A673 (cell line): Measurements from ENCODE around the gene ZNF653. TPM values are rescaled to one million over a fixed set of nuclear protein-coding genes. Genes with fewer than 3 reads are reported as not detected.

ENCODE experiments used
- BruUV-seq: library from RNA; stranded (reverse); fragments of 400-500 nt; replicated peaks from 2 replicates; lab custom pipeline; 2021; lab: Mats Ljungman, UMichigan
- CTCF ChIA-PET: fragments of 300-600 bp; sonication (Branson Sonifier 250); formaldehyde crosslinking; loops from one replicate; lab custom pipeline; 2022; ENCODE audit warnings: antibody characterized with exemption; lab: Charles Lee
- POLR2A ChIA-PET: fragments of 300-600 bp; sonication (Branson Sonifier 250); formaldehyde crosslinking; loops from one replicate; lab custom pipeline; 2022; ENCODE audit warnings: antibody characterized with exemption; ENCODE audit not compliant: low non-redundant PET; lab: Charles Lee
- DNase-seq: peaks from one replicate; pipeline ENCODE4 v3.0.0-alpha.2; 2015; ENCODE audit warnings: low spot score
- H3K27ac ChIP-seq: fragments of 200-600 bp; sonication (generic); 2 replicates; pipeline ENCODE4 v1.5.1; 2016; ENCODE audit warnings: mixed run types, low read depth, mild to moderate bottlenecking, mixed read lengths, antibody characterized with exemption, low read length; ENCODE audit not compliant: poor library complexity, severe bottlenecking
- H3K27me3 ChIP-seq: fragments of 200-600 bp; sonication (generic); replicated peaks from 2 replicates; pipeline ENCODE4 v1.6.1; 2017; ENCODE audit warnings: mixed run types, low read depth, mild to moderate bottlenecking, mixed read lengths, antibody characterized with exemption, low read length; ENCODE audit not compliant: insufficient read depth, poor library complexity
- H3K36me3 ChIP-seq: fragments of 200-600 bp; sonication (generic); 2 replicates; pipeline ENCODE4 v1.6.1; 2016; ENCODE audit warnings: mixed run types, mild to moderate bottlenecking, mixed read lengths, antibody characterized with exemption, low read length; ENCODE audit not compliant: insufficient read depth, poor library complexity, severe bottlenecking
- H3K4me1 ChIP-seq: fragments of 200-600 bp; sonication (generic); 2 replicates; pipeline ENCODE4 v1.6.1; 2017; ENCODE audit warnings: mixed run types, mild to moderate bottlenecking, mixed read lengths, antibody characterized with exemption, low read length; ENCODE audit not compliant: insufficient read depth, poor library complexity, severe bottlenecking
- H3K4me3 ChIP-seq: fragments of 200-600 bp; sonication (generic); 2 replicates; pipeline ENCODE4 v1.5.1; 2016; ENCODE audit warnings: low read depth, mixed run types, mild to moderate bottlenecking, mixed read lengths, low read length; ENCODE audit not compliant: poor library complexity, severe bottlenecking
- H3K9me3 ChIP-seq: fragments of 200-600 bp; sonication (generic); 2 replicates; pipeline ENCODE4 v1.6.1; 2016; ENCODE audit warnings: mixed run types, low read depth, mild to moderate bottlenecking, mixed read lengths, antibody characterized with exemption, low read length; ENCODE audit not compliant: poor library complexity, severe bottlenecking
- CTCF ChIP-seq: fragments of 300-800, 200-600 bp; sonication (generic); conservative IDR thresholded peaks from 2 replicates; pipeline ENCODE4 v1.5.1; 2017; ENCODE audit warnings: low read depth, mild to moderate bottlenecking, antibody characterized with exemption, low read length, moderate library complexity, mixed read lengths
- EZH2 ChIP-seq: fragments of 200-600 bp; sonication (generic); IDR thresholded peaks from 2 replicates; pipeline ENCODE4 v1.6.1; 2017; ENCODE audit warnings: borderline replicate concordance, low read depth, mild to moderate bottlenecking, mixed read lengths, antibody characterized with exemption, low read length; ENCODE audit not compliant: poor library complexity, severe bottlenecking
- intact Hi-C: fragments of 100-400 bp; cut with micrococcal nuclease; formaldehyde crosslinking; loops from one replicate; pipeline ENCODE4 v1.10.0; 2022; ENCODE audit not compliant: unreplicated experiment
- total RNA-seq: library from RNA; stranded (reverse); gene quantifications from 2 replicates; pipeline ENCODE4 v1.2.3, GENCODE V29; 2021

ZNF653 gene
- total RNA-seq, 1 experiment from 2014 or later: 15.9 TPM

GRCh38 chr19:11448410-11448809 lies 57.2 kb downstream of the ZNF653 start:
- Histone ChIP-seq H3K9me3 (no peaks in the 10 kb centered on the region), H3K4me3 (no peak overlapping the region), H3K4me1 (peaks cover 17% of the 10 kb centered on the region), H3K27ac (no peak overlapping the region), H3K36me3 (peaks cover 35% of the 10 kb centered on the region), H3K27me3 (no peaks in the 10 kb centered on the region)
- TF ChIP-seq EZH2 (no peak), CTCF (no peak)
- DNase-seq: no peak
- POLR2A ChIA-PET: no interaction called here
- CTCF ChIA-PET: no interaction called here
- intact Hi-C loops: loop anchor here (10.0 kb wide), 1 partner anchor 154 kb away; the partner anchor contains the start of gene TSPAN16
- BruUV-seq: no TSS peak

GRCh38 chr19:11447347-11448262 lies 58.0 kb downstream of the ZNF653 start:
- no peak for DNase-seq

More at GRCh38 chr19:11447347-11448262, 58.0 kb downstream of the ZNF653 start:
- Histone ChIP-seq H3K27ac (no peak overlapping the region), H3K9me3 (no peaks in the 10 kb centered on the region), H3K4me1 (peaks cover 14% of the 10 kb centered on the region), H3K27me3 (no peaks in the 10 kb centered on the region), H3K36me3 (peaks cover 36% of the 10 kb centered on the region), H3K4me3 (no peak overlapping the region)
- BruUV-seq: no TSS peak
- CTCF ChIA-PET: interaction anchor here (0.6 kb wide), 2 partner anchors 11 to 18 kb away, joined by 4 to 5 read pairs; no protein-coding TSS in a partner anchor
- intact Hi-C loops: loop anchor here (10.0 kb wide), 1 partner anchor 153 kb away; the partner anchor contains the start of gene TSPAN16
- TF ChIP-seq EZH2 (no peak), CTCF (no peak)
- POLR2A ChIA-PET: no interaction called here
